ENCODE data around the gene SIRT6. TPM values are rescaled to one million over a fixed set of nuclear protein-coding genes. Genes with fewer than 3 reads are reported as not detected.

SIRT6 gene
- total RNA-seq, 4 donors from 2014 or later = 141 to 215 (median 194) TPM

DNA sequence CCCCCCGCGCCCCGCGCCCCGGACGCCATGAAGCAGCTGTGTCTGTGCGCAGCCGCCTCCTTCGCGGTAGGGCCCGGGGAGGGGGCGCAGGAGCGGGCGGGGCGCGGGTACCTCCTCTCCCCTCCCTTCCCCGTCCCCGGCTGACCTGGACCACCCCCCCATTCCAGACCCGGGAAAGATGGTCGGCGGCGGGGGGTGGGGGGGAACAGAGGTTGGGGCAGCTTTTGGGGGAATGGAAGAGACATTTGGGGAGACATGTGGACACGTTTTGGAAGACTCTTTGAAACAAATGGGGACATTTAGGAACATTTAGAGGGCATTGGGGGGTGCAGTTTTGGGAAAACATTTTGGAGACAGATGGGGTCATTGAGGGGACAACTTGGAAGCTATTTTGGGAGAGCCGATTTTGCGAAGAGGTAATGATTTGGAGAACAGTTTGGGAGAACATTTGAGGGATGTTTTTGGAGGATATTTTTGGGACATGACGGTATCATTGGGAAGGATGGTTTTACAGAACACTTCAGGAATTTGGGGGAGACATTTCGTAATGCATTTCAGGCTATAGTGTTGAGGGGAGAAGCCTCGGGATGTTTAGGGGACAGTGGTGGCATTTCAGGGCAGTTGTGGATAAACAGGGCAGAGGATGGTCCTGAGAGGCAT lies 16.2 kb upstream of the SIRT6 start:
- peaks cover 0 to 8% (median 2%) of the 10 kb centered on the region in 4 donors for H3K4me1 ChIP-seq
- no peak overlapping the region for H3K4me3 ChIP-seq
- no peak for DNase-seq
- TF ChIP-seq, protein P1, sequence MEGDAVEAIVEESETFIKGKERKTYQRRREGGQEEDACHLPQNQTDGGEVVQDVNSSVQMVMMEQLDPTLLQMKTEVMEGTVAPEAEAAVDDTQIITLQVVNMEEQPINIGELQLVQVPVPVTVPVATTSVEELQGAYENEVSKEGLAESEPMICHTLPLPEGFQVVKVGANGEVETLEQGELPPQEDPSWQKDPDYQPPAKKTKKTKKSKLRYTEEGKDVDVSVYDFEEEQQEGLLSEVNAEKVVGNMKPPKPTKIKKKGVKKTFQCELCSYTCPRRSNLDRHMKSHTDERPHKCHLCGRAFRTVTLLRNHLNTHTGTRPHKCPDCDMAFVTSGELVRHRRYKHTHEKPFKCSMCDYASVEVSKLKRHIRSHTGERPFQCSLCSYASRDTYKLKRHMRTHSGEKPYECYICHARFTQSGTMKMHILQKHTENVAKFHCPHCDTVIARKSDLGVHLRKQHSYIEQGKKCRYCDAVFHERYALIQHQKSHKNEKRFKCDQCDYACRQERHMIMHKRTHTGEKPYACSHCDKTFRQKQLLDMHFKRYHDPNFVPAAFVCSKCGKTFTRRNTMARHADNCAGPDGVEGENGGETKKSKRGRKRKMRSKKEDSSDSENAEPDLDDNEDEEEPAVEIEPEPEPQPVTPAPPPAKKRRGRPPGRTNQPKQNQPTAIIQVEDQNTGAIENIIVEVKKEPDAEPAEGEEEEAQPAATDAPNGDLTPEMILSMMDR (IDR thresholded peaks at IDR 0.05) = no peak
- no peak for TF ChIP-seq EP300 (IDR thresholded peaks at IDR 0.05; ENCODE audit: low read depth)
- TF ChIP-seq POLR2AphosphoS5 (IDR thresholded peaks at IDR 0.05) = no peak
- no peak for TF ChIP-seq POLR2A (IDR thresholded peaks at IDR 0.05)
- H3K27ac ChIP-seq = no peak overlapping the region
- in situ Hi-C loops (cut with MboI; ENCODE audit: low pct_ligation_motif_present in 1 of 4, low pct_unique_long_range_greater_than_20kb in 1 of 4, low sequenced_read_pairs in 3 of 4) (no loop called here), intact Hi-C loops (cut with DNase I; ENCODE audit: low total_unique reads) (no loop called here)
- H3K36me3 ChIP-seq = no peaks in the 10 kb centered on the region
- 12 to 31% methylated on average over 5 to 18 of the region's 28 CpGs for WGBS, 2 donors (ENCODE audit: low coverage in 1 of 2)
- H3K27me3 ChIP-seq = peaks cover 68% of the 10 kb centered on the region
- H3K9me3 ChIP-seq = no peaks in the 10 kb centered on the region

DNA sequence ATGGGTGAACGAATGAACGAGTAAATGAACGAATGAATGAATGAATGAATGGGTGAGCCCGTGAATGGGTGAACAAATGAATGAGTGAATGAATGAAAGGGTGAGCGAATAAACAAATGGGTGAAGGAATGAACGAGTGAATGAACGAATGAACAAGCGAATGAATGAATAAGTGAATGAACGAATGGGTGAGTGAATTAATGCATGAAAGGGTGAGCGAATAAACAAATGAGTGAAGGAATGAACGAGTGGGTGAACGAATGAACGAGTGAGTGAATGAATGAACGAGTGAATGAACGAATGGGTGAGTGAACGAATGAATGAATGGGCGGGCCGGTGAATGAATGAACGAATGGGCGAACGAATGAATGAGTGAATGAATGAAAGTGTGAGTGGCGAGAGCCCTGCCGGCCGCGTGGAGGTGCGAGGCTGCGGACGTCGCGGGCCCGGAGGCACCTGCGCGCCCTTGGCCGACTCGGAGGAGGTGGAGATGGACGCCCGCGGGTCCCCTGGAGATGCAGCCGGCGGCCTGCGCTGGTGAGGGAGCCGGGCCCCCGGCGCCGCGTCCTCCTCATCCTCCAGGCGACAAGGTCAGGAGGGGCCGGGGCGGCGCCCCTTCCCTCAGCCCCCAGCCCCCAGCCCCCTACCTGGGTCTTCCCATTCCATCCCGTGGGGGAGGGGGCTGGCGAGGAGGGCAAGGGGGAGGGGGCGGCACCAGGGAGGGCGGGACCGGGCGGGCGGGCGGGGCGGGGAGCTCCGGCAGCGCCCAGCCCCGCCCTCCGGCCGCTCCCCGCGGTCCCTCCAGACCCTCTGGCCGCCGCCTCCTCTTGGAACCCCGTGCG lies 15.5 kb upstream of the SIRT6 start:
- Histone ChIP-seq H3K4me3 (no peak overlapping the region), H3K9me3 (no peaks in the 10 kb centered on the region), H3K27me3 (peaks cover 72% of the 10 kb centered on the region), H3K36me3 (no peaks in the 10 kb centered on the region), H3K4me1 (peaks cover 0 to 8% (median 2%) of the 10 kb centered on the region in 4 donors), H3K27ac (no peak overlapping the region)
- intact Hi-C loops (cut with DNase I; ENCODE audit: low total_unique reads) = no loop called here
- TF ChIP-seq EP300 (IDR thresholded peaks at IDR 0.05; ENCODE audit: low read depth) (no peak), POLR2AphosphoS5 (IDR thresholded peaks at IDR 0.05) (no peak), POLR2A (IDR thresholded peaks at IDR 0.05) (no peak)
- TF ChIP-seq, protein P1 (IDR thresholded peaks at IDR 0.05) = no peak
- DNase-seq = no peak
- in situ Hi-C loops (cut with MboI; ENCODE audit: low pct_ligation_motif_present in 1 of 4, low pct_unique_long_range_greater_than_20kb in 1 of 4, low sequenced_read_pairs in 3 of 4) = no loop called here
- 33 to 47% methylated on average over 20 to 30 of the region's 70 CpGs for WGBS, 2 donors (ENCODE audit: low coverage in 1 of 2)

DNA sequence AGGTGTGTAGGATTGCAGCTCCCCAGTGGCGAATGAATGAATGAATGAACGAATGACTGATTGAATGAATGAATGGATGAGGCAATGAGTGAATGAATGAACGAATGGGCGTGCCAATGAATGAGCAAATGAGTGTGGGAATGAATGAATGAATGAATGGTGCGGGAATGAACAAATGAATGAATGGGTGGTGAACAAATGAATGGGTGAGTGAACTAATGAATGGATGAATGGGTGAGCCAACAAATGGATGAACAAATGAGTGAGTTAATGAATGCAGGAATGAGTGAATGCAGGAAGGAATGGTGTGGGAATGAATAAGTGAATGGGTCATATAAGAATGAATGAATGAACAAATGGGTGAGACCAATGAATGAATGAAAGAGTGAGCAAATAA lies 14.9 kb upstream of the SIRT6 start:
- in situ Hi-C loops (cut with MboI; ENCODE audit: low pct_ligation_motif_present in 1 of 4, low pct_unique_long_range_greater_than_20kb in 1 of 4, low sequenced_read_pairs in 3 of 4) (no loop called here), intact Hi-C loops (cut with DNase I; ENCODE audit: low total_unique reads) (no loop called here)
- Histone ChIP-seq H3K27me3 (peaks cover 73% of the 10 kb centered on the region), H3K4me3 (no peak overlapping the region), H3K4me1 (peaks cover 0 to 8% (median 2%) of the 10 kb centered on the region in 4 donors), H3K27ac (no peak overlapping the region), H3K9me3 (no peaks in the 10 kb centered on the region), H3K36me3 (no peaks in the 10 kb centered on the region)
- DNase-seq = no peak
- 80 to 85% methylated on average over 5 of the region's 5 CpGs for WGBS, 2 donors (ENCODE audit: low coverage in 1 of 2)
- TF ChIP-seq, protein P1 (IDR thresholded peaks at IDR 0.05) = no peak
- TF ChIP-seq POLR2AphosphoS5 (IDR thresholded peaks at IDR 0.05) (no peak), POLR2A (IDR thresholded peaks at IDR 0.05) (no peak), EP300 (IDR thresholded peaks at IDR 0.05; ENCODE audit: low read depth) (no peak)

DNA sequence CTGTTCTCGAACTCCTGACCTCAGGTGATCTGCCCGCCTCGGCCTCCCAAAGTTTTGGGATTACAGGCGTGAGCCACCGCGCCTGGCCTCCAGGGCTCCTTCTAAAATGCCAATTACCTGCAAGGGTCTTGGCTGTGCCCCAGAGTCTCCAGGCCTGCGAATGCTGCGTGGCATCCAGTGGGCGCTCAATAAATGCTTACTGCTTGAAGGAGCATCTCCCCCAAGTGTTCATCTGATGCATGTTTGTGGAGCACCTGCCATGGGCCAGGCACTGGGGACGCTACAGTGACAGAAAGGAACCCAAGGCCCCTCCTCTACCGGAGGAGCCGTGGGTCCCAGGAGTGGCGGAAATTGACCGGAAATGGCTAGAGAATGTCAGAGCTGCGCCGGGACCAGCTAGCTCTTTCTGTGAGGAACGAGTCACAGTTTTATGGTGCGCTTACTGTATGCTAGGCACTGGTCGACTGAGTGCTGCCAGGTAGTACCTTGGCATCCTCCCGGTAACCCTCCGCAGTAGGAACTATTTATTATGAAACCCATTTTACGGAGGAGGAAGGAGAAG lies 14.3 kb upstream of the SIRT6 start:
- 84 to 88% methylated on average over 8 to 22 of the region's 22 CpGs for WGBS, 2 donors (ENCODE audit: low coverage in 1 of 2)
- intact Hi-C loops (cut with DNase I; ENCODE audit: low total_unique reads) = no loop called here
- TF ChIP-seq, protein P1 (IDR thresholded peaks at IDR 0.05) = no peak
- TF ChIP-seq POLR2A (IDR thresholded peaks at IDR 0.05) = no peak
- TF ChIP-seq EP300 (IDR thresholded peaks at IDR 0.05; ENCODE audit: low read depth) = no peak
- no peak for TF ChIP-seq POLR2AphosphoS5 (IDR thresholded peaks at IDR 0.05)

More for the DNA sequence above, 14.3 kb upstream of the SIRT6 start:
- Histone ChIP-seq H3K4me1 (peaks cover 0 to 8% (median 2%) of the 10 kb centered on the region in 4 donors), H3K27ac (no peak overlapping the region), H3K4me3 (no peak overlapping the region), H3K9me3 (no peaks in the 10 kb centered on the region), H3K27me3 (peaks cover 73% of the 10 kb centered on the region), H3K36me3 (no peaks in the 10 kb centered on the region)
- in situ Hi-C loops (cut with MboI; ENCODE audit: low pct_ligation_motif_present in 1 of 4, low pct_unique_long_range_greater_than_20kb in 1 of 4, low sequenced_read_pairs in 3 of 4) = no loop called here
- DNase-seq = no peak

All from transverse colon (tissue), 4 donors.